NOMO-1 (cell line): Measurements from ENCODE around the gene GCLM.
A peak's percentile ranks its signal among the peaks of the same experiment; 100 is the strongest.
"Not testable (repeated sequence)": the region's sequence is repeated elsewhere in the genome, so short reads cannot be mapped to it uniquely, and the experiment has no call there.

ENCODE experiments used
- DNase-seq, 2 experiments: peaks; one replicate each; lab custom pipeline; 2025; ENCODE audit not compliant: unreplicated experiment in 2 of 2; lab: John Stamatoyannopoulos, UW

Gene GCLM

GRCh38 chr1:93899543-93900207 lies 9.6 kb downstream of the GCLM start:
- DNase-seq: no peak

GRCh38 chr1:93888900-93889299 lies 20.3 kb downstream of the GCLM start:
- DNase-seq: no peak

- DNase-seq: no peak
Measured at GRCh38 chr1:93882269-93882668, 27.0 kb downstream of the GCLM start.

- DNase-seq: no peak
Measured at GRCh38 chr1:93880731-93881130, 28.5 kb downstream of the GCLM start.

GRCh38 chr1:93878889-93879586 lies 30.2 kb downstream of the GCLM start, which contains the start of gene DNTTIP2:
Gene DNTTIP2 (minus strand): TSS chr1:93879206. CDS start chr1:93879148, 58 bp downstream.
- DNase-seq: peak; percentile 86 to 90

GRCh38 chr1:93878501-93878888 lies 30.7 kb downstream of the GCLM start:
- DNase-seq: peak; percentile 19 to 39

- no peak for DNase-seq
Measured at GRCh38 chr1:93877529-93877928, 31.7 kb downstream of the GCLM start.

GRCh38 chr1:93876244-93876643 lies 33.0 kb downstream of the GCLM start:
- DNase-seq: no peak

GRCh38 chr1:93874025-93874651 lies 35.1 kb downstream of the GCLM start:
- no peak for DNase-seq

GRCh38 chr1:93871366-93871765 lies 37.9 kb downstream of the GCLM start:
- DNase-seq: no peak

- DNase-seq: no peak
Measured at GRCh38 chr1:93869653-93870052, 39.6 kb downstream of the GCLM start.

- DNase-seq: not testable (repeated sequence)
Measured at GRCh38 chr1:93868492-93868891, 40.7 kb downstream of the GCLM start.

- no peak for DNase-seq
Measured at GRCh38 chr1:93865253-93865652, 44.0 kb downstream of the GCLM start.

- no peak for DNase-seq
Measured at GRCh38 chr1:93864175-93864574, 45.1 kb downstream of the GCLM start.

- DNase-seq: not testable (repeated sequence)
Measured at GRCh38 chr1:93857653-93858052, 51.6 kb downstream of the GCLM start.

- DNase-seq: not testable (repeated sequence)
Measured at GRCh38 chr1:93855983-93856382, 53.2 kb downstream of the GCLM start.

GRCh38 chr1:93853940-93854339 lies 55.3 kb downstream of the GCLM start:
- no peak for DNase-seq

- no peak for DNase-seq
Measured at GRCh38 chr1:93851878-93852277, 57.4 kb downstream of the GCLM start.

- DNase-seq: no peak
Measured at GRCh38 chr1:93851327-93851712, 57.9 kb downstream of the GCLM start.

- peak in 1 of 2 experiments; percentile 1 for DNase-seq
Measured at GRCh38 chr1:93850687-93851326, 58.4 kb downstream of the GCLM start.

GRCh38 chr1:93848350-93848883 lies 60.8 kb downstream of the GCLM start:
- no peak for DNase-seq
